HUES48 (cell line): ENCODE results near the gene RPRD2.

Experiments
- H3K27ac ChIP-seq: one replicate; pipeline ENCODE4 v1.7.0; 2013; ENCODE audit warnings: low read depth, low read length, inconsistent platforms
- H3K27me3 ChIP-seq: 2 replicates; pipeline ENCODE4 v1.6.1; 2013; ENCODE audit warnings: mild to moderate bottlenecking, low read length; ENCODE audit not compliant: control insufficient read depth, insufficient read depth
- H3K36me3 ChIP-seq: 2 replicates; pipeline ENCODE4 v1.6.1; 2013; ENCODE audit warnings: low read length; ENCODE audit not compliant: control insufficient read depth, insufficient read depth
- H3K4me1 ChIP-seq: 2 replicates; pipeline ENCODE4 v1.6.1; 2013; ENCODE audit warnings: mild to moderate bottlenecking, low read length; ENCODE audit not compliant: control insufficient read depth, insufficient read depth
- H3K4me3 ChIP-seq: 2 replicates; pipeline ENCODE4 v1.5.1; 2013; ENCODE audit warnings: mild to moderate bottlenecking, low read depth, low read length
- H3K9ac ChIP-seq: 2 replicates; pipeline ENCODE4 v1.6.1; 2013; ENCODE audit warnings: mild to moderate bottlenecking, low read depth, low read length, moderate library complexity
- H3K9me3 ChIP-seq: 2 replicates; pipeline ENCODE4 v1.6.1; 2013; ENCODE audit warnings: low read length; ENCODE audit not compliant: control insufficient read depth, insufficient read depth

Gene RPRD2

GRCh38 chr1:150414592-150414991 lies 50.6 kb downstream of the RPRD2 start:
- peaks cover 10% of the 10 kb centered on the region; the same call in 1 of the 2 replicates for H3K36me3 ChIP-seq
- no peaks in the 10 kb centered on the region for H3K27me3 ChIP-seq
- no peaks in the 10 kb centered on the region for H3K4me1 ChIP-seq
- H3K27ac ChIP-seq, result no peak overlapping the region
- H3K4me3 ChIP-seq, result no peak overlapping the region
- no peak overlapping the region for H3K9ac ChIP-seq
- H3K9me3 ChIP-seq, result no peaks in the 10 kb centered on the region

- no peak overlapping the region for H3K27ac ChIP-seq
- H3K27me3 ChIP-seq, result no peaks in the 10 kb centered on the region
- H3K9me3 ChIP-seq, result no peaks in the 10 kb centered on the region
- no peak overlapping the region for H3K4me3 ChIP-seq
- peaks cover 21% of the 10 kb centered on the region for H3K36me3 ChIP-seq
- no peaks in the 10 kb centered on the region for H3K4me1 ChIP-seq
- no peak overlapping the region for H3K9ac ChIP-seq
These were observed 51.9 kb downstream of the RPRD2 start for GRCh38 chr1:150415800-150416199.

- Histone ChIP-seq H3K9ac (no peak overlapping the region), H3K36me3 (peaks cover 36% of the 10 kb centered on the region), H3K4me3 (no peak overlapping the region), H3K4me1 (no peaks in the 10 kb centered on the region), H3K9me3 (no peaks in the 10 kb centered on the region), H3K27me3 (no peaks in the 10 kb centered on the region), H3K27ac (no peak overlapping the region)
These were observed 56.8 kb downstream of the RPRD2 start for GRCh38 chr1:150420560-150421265.

GRCh38 chr1:150422541-150422940 lies 58.6 kb downstream of the RPRD2 start:
- peaks cover 36% of the 10 kb centered on the region for H3K36me3 ChIP-seq
- H3K27ac ChIP-seq, result no peak overlapping the region
- no peak overlapping the region for H3K4me3 ChIP-seq
- no peaks in the 10 kb centered on the region for H3K27me3 ChIP-seq
- no peak overlapping the region for H3K9ac ChIP-seq
- H3K9me3 ChIP-seq, result no peaks in the 10 kb centered on the region
- H3K4me1 ChIP-seq, result no peaks in the 10 kb centered on the region

GRCh38 chr1:150429805-150430204 lies 65.9 kb downstream of the RPRD2 start:
- Histone ChIP-seq H3K36me3 (0 out of 2 replicates have a peak, but pooled peaks cover 3% of the 10 kb centered on the region), H3K4me1 (peaks cover 5% of the 10 kb centered on the region), H3K27me3 (no peaks in the 10 kb centered on the region), H3K4me3 (no peak overlapping the region), H3K27ac (no peak overlapping the region), H3K9ac (no peak overlapping the region), H3K9me3 (no peaks in the 10 kb centered on the region)

GRCh38 chr1:150441121-150441520 lies 77.2 kb downstream of the RPRD2 start:
- Histone ChIP-seq H3K9me3 (no peaks in the 10 kb centered on the region), H3K4me3 (no peak overlapping the region), H3K36me3 (peaks cover 63% of the 10 kb centered on the region), H3K27ac (no peak overlapping the region), H3K4me1 (no peaks in the 10 kb centered on the region), H3K27me3 (no peaks in the 10 kb centered on the region), H3K9ac (no peak overlapping the region)

- peaks cover 80% of the 10 kb centered on the region for H3K36me3 ChIP-seq
- H3K27ac ChIP-seq, result no peak overlapping the region
These were observed 80.3 kb downstream of the RPRD2 start for GRCh38 chr1:150444232-150444631.

GRCh38 chr1:150456146-150456647 lies 92.2 kb downstream of the RPRD2 start:
- H3K4me3 ChIP-seq, result no peak overlapping the region
- no peaks in the 10 kb centered on the region for H3K27me3 ChIP-seq
- H3K27ac ChIP-seq, result no peak overlapping the region
- H3K4me1 ChIP-seq, result no peaks in the 10 kb centered on the region
- H3K9ac ChIP-seq, result no peak overlapping the region
- H3K9me3 ChIP-seq, result no peaks in the 10 kb centered on the region
- H3K36me3 ChIP-seq, result peaks cover 67% of the 10 kb centered on the region

More at GRCh38 chr1:150444232-150444631, 80.3 kb downstream of the RPRD2 start:
- Histone ChIP-seq H3K9me3 (no peaks in the 10 kb centered on the region), H3K9ac (no peak overlapping the region), H3K27me3 (no peaks in the 10 kb centered on the region), H3K4me1 (no peaks in the 10 kb centered on the region), H3K4me3 (no peak overlapping the region)

- no peaks in the 10 kb centered on the region for H3K4me1 ChIP-seq
- H3K9ac ChIP-seq, result no peak overlapping the region
- no peaks in the 10 kb centered on the region for H3K27me3 ChIP-seq
- H3K9me3 ChIP-seq, result no peaks in the 10 kb centered on the region
- H3K4me3 ChIP-seq, result no peak overlapping the region
- no peak overlapping the region for H3K27ac ChIP-seq
- H3K36me3 ChIP-seq, result peaks cover 62% of the 10 kb centered on the region
These were observed 100.5 kb downstream of the RPRD2 start for GRCh38 chr1:150464422-150464826.

- Histone ChIP-seq H3K27ac (no peak overlapping the region), H3K9ac (no peak overlapping the region), H3K36me3 (peaks cover 67% of the 10 kb centered on the region), H3K27me3 (no peaks in the 10 kb centered on the region), H3K4me3 (no peak overlapping the region), H3K4me1 (no peaks in the 10 kb centered on the region), H3K9me3 (no peaks in the 10 kb centered on the region)
These were observed 103.0 kb downstream of the RPRD2 start for GRCh38 chr1:150466964-150467363.

- Histone ChIP-seq H3K27me3 (no peaks in the 10 kb centered on the region), H3K36me3 (peaks cover 73% of the 10 kb centered on the region), H3K27ac (no peak overlapping the region), H3K4me1 (no peaks in the 10 kb centered on the region), H3K4me3 (no peak overlapping the region), H3K9ac (no peak overlapping the region), H3K9me3 (no peaks in the 10 kb centered on the region)
These were observed 105.3 kb downstream of the RPRD2 start for GRCh38 chr1:150469291-150469690.
